ENCODE data around the gene COPS7B.

Gene COPS7B

DNA sequence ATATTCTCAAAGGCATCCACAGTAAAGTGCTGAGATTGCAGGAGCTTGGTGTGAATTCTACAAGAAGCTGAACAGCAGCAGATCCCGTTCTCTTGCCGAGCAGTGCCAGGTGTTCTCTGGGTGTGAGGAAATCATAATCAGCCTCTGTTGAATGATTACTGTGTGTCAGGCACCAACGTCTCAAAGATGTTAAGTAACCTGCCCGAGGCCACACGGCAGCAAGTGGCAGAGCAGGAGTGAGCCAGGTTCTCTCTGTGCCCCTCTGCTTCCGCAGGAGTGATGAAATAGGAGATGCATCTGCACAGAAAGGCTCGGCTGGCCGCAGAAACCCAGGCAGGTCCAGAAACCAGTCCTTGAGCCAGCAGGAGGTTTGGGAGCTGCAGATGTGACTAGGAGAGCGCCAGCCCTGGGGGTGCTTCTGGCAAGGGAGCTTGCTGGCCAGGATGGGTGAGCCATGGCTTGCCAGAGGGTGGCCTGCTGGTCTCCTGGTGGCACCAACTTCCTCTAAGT lies 68.4 kb downstream of the COPS7B start:
- no peaks in the 10 kb centered on the region for H3K79me2 ChIP-seq (ENCODE audit: control insufficient read depth, low read length)
- TF ChIP-seq CTCF (IDR thresholded peaks at IDR 0.05; ENCODE audit: low read depth, low read length, poor library complexity, severe bottlenecking) (no peak), EZH2phosphoT487 (IDR thresholded peaks at IDR 0.05; ENCODE audit: borderline replicate concordance, low read length) (no peak)
- no peak overlapping the region for H3K4me2 ChIP-seq (ENCODE audit: low read length)
- no peak overlapping the region for H3K27ac ChIP-seq (ENCODE audit: low read depth, low read length)
- H3K9me3 ChIP-seq (ENCODE audit: control insufficient read depth, insufficient read depth, low read length): no peaks in the 10 kb centered on the region
- H3F3A ChIP-seq (ENCODE audit: control insufficient read depth, insufficient read depth): no peaks in the 10 kb centered on the region
- peaks cover 6% of the 10 kb centered on the region; the same call in 1 of the 2 replicates for H3K27me3 ChIP-seq (ENCODE audit: control insufficient read depth, low read length)
- no peaks in the 10 kb centered on the region for H3K4me1 ChIP-seq (ENCODE audit: control insufficient read depth, low read length)
- H3K4me3 ChIP-seq (ENCODE audit: low read length): no peak overlapping the region
- no peaks in the 10 kb centered on the region for H4K20me1 ChIP-seq (ENCODE audit: control insufficient read depth, insufficient read depth, low read depth, low read length)
- no peaks in the 10 kb centered on the region for H3K36me3 ChIP-seq (ENCODE audit: control insufficient read depth, low read length)
- no peaks in the 10 kb centered on the region for H3K9me2 ChIP-seq (replicated peaks; ENCODE audit: control insufficient read depth, low read length)

DNA sequence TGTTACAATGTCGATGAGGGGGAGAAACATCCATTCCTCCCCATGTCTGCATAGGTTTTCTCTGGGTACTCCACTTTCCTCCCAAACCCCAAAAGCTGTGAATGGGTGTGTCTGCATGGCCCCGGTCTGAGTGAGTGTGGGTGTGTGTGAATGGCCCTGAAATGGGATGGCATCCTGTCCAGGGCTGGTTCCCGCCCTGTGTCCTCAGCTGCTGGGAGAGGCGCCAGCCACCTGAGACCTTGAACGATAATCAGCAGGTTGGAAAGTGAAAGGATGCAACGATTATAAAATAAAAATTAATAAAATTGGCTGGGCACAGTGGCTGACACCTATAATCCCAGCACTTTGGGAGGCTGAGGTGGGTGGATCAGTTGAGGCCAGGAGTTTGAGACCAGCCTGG lies 70.7 kb downstream of the COPS7B start:
- no peaks in the 10 kb centered on the region for H3K27me3 ChIP-seq (ENCODE audit: control insufficient read depth, low read length)
- no peak overlapping the region for H3K4me2 ChIP-seq (ENCODE audit: low read length)
- H4K20me1 ChIP-seq (ENCODE audit: control insufficient read depth, insufficient read depth, low read depth, low read length): no peaks in the 10 kb centered on the region
- no peaks in the 10 kb centered on the region for H3K36me3 ChIP-seq (ENCODE audit: control insufficient read depth, low read length)
- H3K9me2 ChIP-seq (replicated peaks; ENCODE audit: control insufficient read depth, low read length): no peaks in the 10 kb centered on the region
- H3K9me3 ChIP-seq (ENCODE audit: control insufficient read depth, insufficient read depth, low read length): no peaks in the 10 kb centered on the region
- TF ChIP-seq CTCF (IDR thresholded peaks at IDR 0.05; ENCODE audit: low read depth, low read length, poor library complexity, severe bottlenecking) (no peak), EZH2phosphoT487 (IDR thresholded peaks at IDR 0.05; ENCODE audit: borderline replicate concordance, low read length) (no peak)
- H3K4me3 ChIP-seq (ENCODE audit: low read length): no peak overlapping the region
- no peaks in the 10 kb centered on the region for H3F3A ChIP-seq (ENCODE audit: control insufficient read depth, insufficient read depth)
- H3K4me1 ChIP-seq (ENCODE audit: control insufficient read depth, low read length): no peaks in the 10 kb centered on the region
- no peaks in the 10 kb centered on the region for H3K79me2 ChIP-seq (ENCODE audit: control insufficient read depth, low read length)
- H3K27ac ChIP-seq (ENCODE audit: low read depth, low read length): no peak overlapping the region
